DOHH2 (cell line): ENCODE data around the gene HYAL1.

Experiments used
- EZH2phosphoT487 ChIP-seq: fragments of 200-600 bp; sonication (generic); IDR thresholded peaks from 2 replicates; pipeline ENCODE4 v1.6.1; 2017; ENCODE audit warnings: borderline replicate concordance, mild to moderate bottlenecking, antibody characterized with exemption, low read length, moderate library complexity, mixed read lengths
- TF ChIP-seq, protein P1 (sequence below): fragments of 200-600 bp; sonication (generic); IDR thresholded peaks from one replicate; pipeline ENCODE4 v1.5.1; 2014; ENCODE audit warnings: antibody characterized with exemption, mild to moderate bottlenecking, low read depth, low read length; ENCODE audit not compliant: poor library complexity, severe bottlenecking

DNA sequence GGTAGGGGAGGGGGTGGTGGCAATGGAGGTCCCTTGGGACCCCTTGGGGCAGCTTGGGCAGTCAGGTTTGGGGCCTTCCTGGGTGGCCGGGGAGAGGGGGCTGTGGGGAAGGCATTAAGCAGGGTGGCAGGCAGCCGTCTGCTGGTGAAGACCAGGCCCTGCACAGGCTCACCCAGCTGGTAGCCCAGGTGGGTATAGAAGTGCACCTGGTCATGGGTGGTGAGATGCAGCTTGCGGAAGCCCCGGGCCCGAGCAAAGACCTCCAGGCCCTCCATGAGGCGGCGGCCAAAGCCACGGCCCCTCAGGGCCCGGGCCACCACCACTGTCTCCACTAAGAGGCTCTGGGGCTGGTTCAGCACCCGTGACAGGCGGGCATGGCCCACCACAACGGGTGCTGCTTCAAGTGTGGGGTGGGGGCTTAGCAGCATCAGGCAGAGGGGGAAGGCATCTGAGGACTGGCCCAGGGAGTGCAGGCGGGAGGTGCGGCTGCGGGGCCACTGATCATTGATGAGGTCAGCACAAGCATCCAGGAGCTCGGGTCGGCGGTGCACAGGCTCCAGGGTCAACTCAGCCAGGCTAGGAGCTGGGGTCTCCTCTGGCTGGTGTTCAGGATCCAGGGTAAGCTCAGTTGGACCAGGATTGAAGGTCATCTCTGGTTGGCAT lies 6.5 kb downstream of the HYAL1 start:
- TF ChIP-seq, protein P1, sequence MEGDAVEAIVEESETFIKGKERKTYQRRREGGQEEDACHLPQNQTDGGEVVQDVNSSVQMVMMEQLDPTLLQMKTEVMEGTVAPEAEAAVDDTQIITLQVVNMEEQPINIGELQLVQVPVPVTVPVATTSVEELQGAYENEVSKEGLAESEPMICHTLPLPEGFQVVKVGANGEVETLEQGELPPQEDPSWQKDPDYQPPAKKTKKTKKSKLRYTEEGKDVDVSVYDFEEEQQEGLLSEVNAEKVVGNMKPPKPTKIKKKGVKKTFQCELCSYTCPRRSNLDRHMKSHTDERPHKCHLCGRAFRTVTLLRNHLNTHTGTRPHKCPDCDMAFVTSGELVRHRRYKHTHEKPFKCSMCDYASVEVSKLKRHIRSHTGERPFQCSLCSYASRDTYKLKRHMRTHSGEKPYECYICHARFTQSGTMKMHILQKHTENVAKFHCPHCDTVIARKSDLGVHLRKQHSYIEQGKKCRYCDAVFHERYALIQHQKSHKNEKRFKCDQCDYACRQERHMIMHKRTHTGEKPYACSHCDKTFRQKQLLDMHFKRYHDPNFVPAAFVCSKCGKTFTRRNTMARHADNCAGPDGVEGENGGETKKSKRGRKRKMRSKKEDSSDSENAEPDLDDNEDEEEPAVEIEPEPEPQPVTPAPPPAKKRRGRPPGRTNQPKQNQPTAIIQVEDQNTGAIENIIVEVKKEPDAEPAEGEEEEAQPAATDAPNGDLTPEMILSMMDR = no peak
- TF ChIP-seq EZH2phosphoT487 = no peak
